Measurements from ENCODE around the gene RPL6.

The RPL6 gene

DNA sequence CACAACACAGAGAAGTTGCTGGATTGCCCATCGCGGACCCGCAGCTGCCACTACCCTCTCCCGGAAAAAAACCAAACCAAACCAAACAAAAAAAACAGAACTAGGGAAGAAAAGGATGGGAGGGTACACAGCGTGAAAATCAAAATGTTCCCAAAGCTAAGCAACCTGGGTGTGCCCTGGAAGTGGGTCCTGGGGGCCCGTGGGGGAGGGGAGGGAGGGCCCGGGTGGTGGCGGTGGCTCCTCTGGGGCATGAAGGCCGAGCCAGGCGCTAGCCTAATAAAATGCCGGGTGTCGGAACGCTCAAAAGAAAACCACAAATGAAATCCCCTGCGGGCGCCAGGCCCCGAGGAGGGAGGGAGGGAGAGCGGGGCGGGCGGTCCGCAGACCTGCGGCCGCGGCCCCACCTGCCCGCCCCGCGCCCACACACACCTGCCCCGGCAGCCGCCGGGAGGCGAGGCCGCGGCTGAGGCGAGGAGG, 28.0 kb downstream of the RPL6 start:
- peak overlapping the region; percentile 64 for H3K27ac ChIP-seq
- no peaks in the 10 kb centered on the region for H3K27me3 ChIP-seq (ENCODE audit: control insufficient read depth, insufficient read depth, low read length)
- no peaks in the 10 kb centered on the region for H3K36me3 ChIP-seq (ENCODE audit: control insufficient read depth, insufficient read depth, low read length)
- peak overlapping the region; percentile 68 for H3K4me3 ChIP-seq (ENCODE audit: low read depth, low read length)
- TF ChIP-seq, protein P1, sequence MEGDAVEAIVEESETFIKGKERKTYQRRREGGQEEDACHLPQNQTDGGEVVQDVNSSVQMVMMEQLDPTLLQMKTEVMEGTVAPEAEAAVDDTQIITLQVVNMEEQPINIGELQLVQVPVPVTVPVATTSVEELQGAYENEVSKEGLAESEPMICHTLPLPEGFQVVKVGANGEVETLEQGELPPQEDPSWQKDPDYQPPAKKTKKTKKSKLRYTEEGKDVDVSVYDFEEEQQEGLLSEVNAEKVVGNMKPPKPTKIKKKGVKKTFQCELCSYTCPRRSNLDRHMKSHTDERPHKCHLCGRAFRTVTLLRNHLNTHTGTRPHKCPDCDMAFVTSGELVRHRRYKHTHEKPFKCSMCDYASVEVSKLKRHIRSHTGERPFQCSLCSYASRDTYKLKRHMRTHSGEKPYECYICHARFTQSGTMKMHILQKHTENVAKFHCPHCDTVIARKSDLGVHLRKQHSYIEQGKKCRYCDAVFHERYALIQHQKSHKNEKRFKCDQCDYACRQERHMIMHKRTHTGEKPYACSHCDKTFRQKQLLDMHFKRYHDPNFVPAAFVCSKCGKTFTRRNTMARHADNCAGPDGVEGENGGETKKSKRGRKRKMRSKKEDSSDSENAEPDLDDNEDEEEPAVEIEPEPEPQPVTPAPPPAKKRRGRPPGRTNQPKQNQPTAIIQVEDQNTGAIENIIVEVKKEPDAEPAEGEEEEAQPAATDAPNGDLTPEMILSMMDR (IDR thresholded peaks at IDR 0.05), result no peak
- H3K9ac ChIP-seq, result peak overlapping the region; percentile 13
- no peaks in the 10 kb centered on the region for H3K9me3 ChIP-seq (ENCODE audit: control insufficient read depth, low read length)
- peak overlapping the region; percentile 97 for H3K4me2 ChIP-seq (ENCODE audit: low read length)
- peak overlapping the region; percentile 93 for H2AFZ ChIP-seq
- H3K4me1 ChIP-seq, result no peaks in the 10 kb centered on the region
- H3K79me2 ChIP-seq, result peaks cover 41% of the 10 kb centered on the region

DNA sequence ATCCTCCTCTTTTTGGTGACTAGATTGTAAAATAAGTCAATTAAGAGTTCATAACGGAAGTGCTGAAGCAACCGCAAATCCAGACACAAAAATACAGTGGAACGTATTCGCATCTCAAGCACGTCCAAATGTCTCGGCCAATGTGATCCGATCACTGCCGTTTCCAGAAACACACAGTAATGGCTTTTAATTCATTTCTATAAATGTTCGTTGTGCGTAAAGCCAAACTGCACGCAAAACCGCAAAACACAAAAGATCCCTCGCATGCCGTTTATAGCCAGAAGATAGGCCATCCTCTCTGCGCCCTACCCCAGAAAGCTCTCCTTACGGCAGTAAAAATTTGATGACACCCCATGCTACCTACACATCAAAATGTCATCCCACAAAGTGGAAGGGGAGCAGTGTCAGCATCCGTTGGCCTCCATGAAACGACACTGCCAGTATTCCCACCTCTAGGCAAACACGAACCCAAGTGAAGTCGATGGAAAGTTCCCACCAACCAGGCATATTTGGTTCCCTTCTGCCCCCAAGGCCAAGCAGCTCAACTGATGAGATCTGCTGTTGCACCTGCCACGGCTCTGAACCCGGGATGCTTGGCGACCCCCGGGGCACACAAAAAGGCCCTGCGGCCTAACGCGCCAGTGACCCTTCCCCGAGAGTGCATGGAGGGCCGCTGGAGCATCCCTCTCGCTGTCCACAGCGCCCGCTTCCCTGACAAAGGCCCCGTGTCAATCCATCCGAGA, 28.6 kb downstream of the RPL6 start:
- H3K27me3 ChIP-seq (ENCODE audit: control insufficient read depth, insufficient read depth, low read length), result no peaks in the 10 kb centered on the region
- no peaks in the 10 kb centered on the region for H3K9me3 ChIP-seq (ENCODE audit: control insufficient read depth, low read length)
- peak overlapping the region; percentile 68 for H3K4me3 ChIP-seq (ENCODE audit: low read depth, low read length)
- TF ChIP-seq, protein P1 (IDR thresholded peaks at IDR 0.05), result no peak
- peak overlapping the region; percentile 93 for H2AFZ ChIP-seq
- H3K9ac ChIP-seq, result peak overlapping the region; percentile 13
- H3K4me1 ChIP-seq, result no peaks in the 10 kb centered on the region
- H3K27ac ChIP-seq, result no peak overlapping the region
- H3K79me2 ChIP-seq, result peaks cover 42% of the 10 kb centered on the region
- no peaks in the 10 kb centered on the region for H3K36me3 ChIP-seq (ENCODE audit: control insufficient read depth, insufficient read depth, low read length)
- H3K4me2 ChIP-seq (ENCODE audit: low read length), result peak overlapping the region; percentile 97

DNA sequence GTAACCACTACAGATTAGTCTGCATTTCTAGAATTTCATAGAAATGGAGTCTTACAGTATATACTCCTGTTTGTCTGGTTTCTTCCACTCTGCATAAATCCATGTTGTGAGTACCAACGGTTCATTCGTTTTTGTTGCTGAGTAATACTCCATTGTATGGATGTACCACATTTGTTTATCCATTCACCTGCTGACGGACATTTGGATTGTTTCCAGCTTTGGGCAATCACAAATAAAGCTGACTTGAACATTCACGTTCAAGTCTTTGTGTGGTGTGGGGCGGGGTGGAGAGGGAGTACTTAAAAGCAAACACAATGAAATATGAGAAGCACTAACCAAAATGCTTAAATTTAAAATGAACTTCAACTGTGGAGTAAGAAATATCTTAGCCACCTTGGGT, 34.3 kb downstream of the RPL6 start:
- Histone ChIP-seq H3K27ac (no peak overlapping the region), H3K79me2 (peaks cover 68% of the 10 kb centered on the region), H3K36me3 (ENCODE audit: control insufficient read depth, insufficient read depth, low read length) (no peaks in the 10 kb centered on the region), H3K4me3 (ENCODE audit: low read depth, low read length) (no peak overlapping the region), H3K27me3 (ENCODE audit: control insufficient read depth, insufficient read depth, low read length) (no peaks in the 10 kb centered on the region), H3K9ac (no peak overlapping the region), H3K9me3 (ENCODE audit: control insufficient read depth, low read length) (no peaks in the 10 kb centered on the region), H2AFZ (no peak overlapping the region), H3K4me1 (peaks cover 2% of the 10 kb centered on the region), H3K4me2 (ENCODE audit: low read length) (no peak overlapping the region)
- TF ChIP-seq, protein P1 (IDR thresholded peaks at IDR 0.05), result no peak

DNA sequence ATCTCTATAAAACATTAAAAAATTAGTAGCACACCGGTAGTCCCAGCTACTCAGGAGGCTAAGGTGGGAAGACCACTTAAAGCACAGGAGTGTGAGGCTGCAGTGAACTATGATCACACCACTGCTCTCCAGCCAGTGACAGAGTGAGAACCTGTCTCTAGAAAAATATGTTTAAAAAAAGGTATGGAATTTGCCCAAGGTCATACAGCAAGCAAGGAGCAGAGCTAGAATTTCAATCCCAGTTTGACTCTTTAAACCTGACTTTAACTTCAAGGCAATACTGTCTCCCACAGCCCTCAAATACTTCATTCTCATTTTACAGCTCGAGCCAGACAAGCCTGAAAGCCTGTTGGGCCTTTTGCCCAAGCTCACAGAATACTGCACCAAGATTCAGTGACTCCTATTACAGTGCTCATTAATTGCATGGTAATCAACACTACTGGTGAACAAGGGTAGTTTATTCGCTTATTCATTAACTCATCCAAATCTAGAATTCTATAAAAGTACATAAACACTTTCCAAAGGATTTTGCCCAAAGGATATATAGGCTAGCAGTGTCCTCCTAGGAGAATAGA, 35.2 kb downstream of the RPL6 start:
- TF ChIP-seq, protein P1 (IDR thresholded peaks at IDR 0.05), result no peak
- no peak overlapping the region for H3K4me2 ChIP-seq (ENCODE audit: low read length)
- no peak overlapping the region for H3K9ac ChIP-seq
- peaks cover 72% of the 10 kb centered on the region for H3K79me2 ChIP-seq
- no peaks in the 10 kb centered on the region for H3K27me3 ChIP-seq (ENCODE audit: control insufficient read depth, insufficient read depth, low read length)
- H2AFZ ChIP-seq, result no peak overlapping the region
- H3K4me3 ChIP-seq (ENCODE audit: low read depth, low read length), result no peak overlapping the region
- H3K4me1 ChIP-seq, result peaks cover 2% of the 10 kb centered on the region
- H3K27ac ChIP-seq, result no peak overlapping the region
- no peaks in the 10 kb centered on the region for H3K36me3 ChIP-seq (ENCODE audit: control insufficient read depth, insufficient read depth, low read length)
- H3K9me3 ChIP-seq (ENCODE audit: control insufficient read depth, low read length), result no peaks in the 10 kb centered on the region
